Activated CD8-positive, alpha-beta memory T cell treated with anti-CD3 and anti-CD28 coated beads, Interleukin-2, amount 10 ng/mL, durations not matched to agents 7 days and 5 days (primary cell): ENCODE measurements around the gene FAM107B. TPM values are rescaled to one million over a fixed set of nuclear protein-coding genes. Genes with fewer than 3 reads are reported as not detected.

Experiments used
- ATAC-seq: fragments of 150-1000 bp; cut with Tn5 transposase; one replicate; pipeline ENCODE4 v1.10.0; 2021; ENCODE audit warnings: moderate library complexity
- CTCF ChIA-PET: fragments of 350-600 bp; sonication (Branson Sonifier 250); formaldehyde crosslinking; loops from one replicate; lab custom pipeline; 2021; ENCODE audit warnings: antibody characterized with exemption; lab: Charles Lee
- DNase-seq: peaks from one replicate; pipeline ENCODE4 v3.0.0-alpha.2; 2020
- H3K27ac Mint-ChIP-seq: one replicate; pipeline ENCODE4 v1.8.0; 2021; ENCODE audit warnings: mild to moderate bottlenecking, mixed read lengths
- H3K27me3 Mint-ChIP-seq: one replicate; pipeline ENCODE4 v1.8.0; 2021; ENCODE audit warnings: mixed read lengths
- H3K36me3 Mint-ChIP-seq: one replicate; pipeline ENCODE4 v1.8.0; 2021; ENCODE audit warnings: mild to moderate bottlenecking, mixed read lengths
- H3K4me1 Mint-ChIP-seq: one replicate; pipeline ENCODE4 v1.8.0; 2021; ENCODE audit warnings: mixed read lengths
- H3K4me3 Mint-ChIP-seq: one replicate; pipeline ENCODE4 v1.8.0; 2021; ENCODE audit warnings: mild to moderate bottlenecking, moderate library complexity, mixed read lengths
- H3K9me3 Mint-ChIP-seq: one replicate; pipeline ENCODE4 v1.8.0; 2022; ENCODE audit warnings: low read depth, mixed read lengths
- total RNA-seq, 2 experiments: library from RNA; stranded (reverse); gene quantifications; one replicate each; pipeline ENCODE4 v1.2.3, GENCODE V29; 2021

The FAM107B gene
- total RNA-seq, 2 experiments from 2014 or later = 114 to 208 TPM

DNA sequence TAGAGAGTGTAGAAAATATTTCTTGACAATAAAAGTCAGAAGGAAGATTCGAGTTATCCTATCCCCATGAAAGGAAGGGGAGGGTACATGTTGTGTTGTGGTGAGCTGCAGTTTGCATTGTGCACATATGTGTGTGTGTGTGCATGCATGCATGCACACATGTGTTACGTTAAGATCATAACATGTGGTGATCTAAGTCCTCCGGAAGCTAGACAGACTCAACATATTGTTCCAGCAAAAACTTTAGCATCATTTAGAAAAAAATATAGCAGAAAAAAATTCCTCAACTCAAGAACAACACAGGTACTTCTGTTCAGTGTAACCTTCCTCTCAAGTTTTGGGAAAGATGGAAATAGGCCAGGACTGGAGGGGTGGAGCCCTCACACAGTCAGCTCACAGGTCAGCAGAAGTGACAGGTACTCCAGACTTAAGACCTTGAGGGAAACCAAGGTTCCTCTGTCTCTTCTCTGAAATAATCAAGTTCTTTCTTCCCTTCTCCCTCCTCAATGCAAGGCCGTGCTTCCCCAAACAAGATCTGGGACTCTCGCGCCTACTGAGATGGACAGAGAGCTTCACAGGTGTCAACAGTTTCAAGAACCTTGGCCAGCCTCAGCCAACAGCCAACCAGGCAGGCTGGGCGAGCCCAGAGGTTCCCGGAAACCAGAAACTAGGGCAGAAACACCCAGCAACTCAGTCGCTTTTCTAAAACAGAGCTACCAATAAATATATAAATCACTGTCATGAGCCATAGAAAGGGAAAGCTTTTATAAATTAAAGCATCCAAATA is 205.2 kb downstream of the FAM107B start:
- peak overlapping the region; percentile 94 for H3K27ac Mint-ChIP-seq
- CTCF ChIA-PET = interaction anchor here (0.7 to 3.1 kb wide), 8 partner anchors 14 to 311 kb away, joined by 3 to 10 read pairs (median 3); partner anchors contain the start of gene SUV39H2

DNA sequence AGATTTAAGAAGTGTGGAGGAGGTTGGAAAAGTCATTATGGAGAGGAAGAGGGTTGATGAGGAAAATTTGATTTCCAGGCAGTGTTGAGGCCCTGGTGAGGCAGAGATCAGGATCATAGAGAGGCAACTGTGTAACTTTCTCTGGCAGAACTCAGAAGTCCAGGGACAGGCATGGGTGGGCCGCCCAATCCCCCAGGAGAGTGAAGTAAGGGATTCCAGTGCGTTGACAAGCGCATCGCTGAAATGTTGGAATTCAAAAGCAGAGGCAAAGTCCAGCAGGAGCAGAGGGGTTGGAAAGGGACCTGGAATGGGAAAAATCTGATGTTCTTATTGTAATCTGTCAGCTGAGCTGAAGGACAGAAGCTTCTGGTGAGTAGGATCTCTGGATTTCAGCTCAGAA is 207.3 kb downstream of the FAM107B start:
- H3K4me1 Mint-ChIP-seq = peaks cover 87% of the 10 kb centered on the region
- no peak overlapping the region for H3K4me3 Mint-ChIP-seq
- CTCF ChIA-PET = no interaction called here
- peaks cover 3% of the 10 kb centered on the region for H3K9me3 Mint-ChIP-seq
- no peak for DNase-seq
- ATAC-seq = no peak
- H3K27ac Mint-ChIP-seq = peak overlapping the region; percentile 33
- H3K36me3 Mint-ChIP-seq = peaks cover 52% of the 10 kb centered on the region
- H3K27me3 Mint-ChIP-seq = no peaks in the 10 kb centered on the region

More for the DNA sequence above, 205.2 kb downstream of the FAM107B start:
- H3K27me3 Mint-ChIP-seq = no peaks in the 10 kb centered on the region
- peak; percentile 69 for DNase-seq
- peak; percentile 45 for ATAC-seq
- H3K4me3 Mint-ChIP-seq = peak overlapping the region; percentile 73
- peaks cover 53% of the 10 kb centered on the region for H3K36me3 Mint-ChIP-seq
- H3K4me1 Mint-ChIP-seq = peaks cover 84% of the 10 kb centered on the region
- H3K9me3 Mint-ChIP-seq = peaks cover 3% of the 10 kb centered on the region

DNA sequence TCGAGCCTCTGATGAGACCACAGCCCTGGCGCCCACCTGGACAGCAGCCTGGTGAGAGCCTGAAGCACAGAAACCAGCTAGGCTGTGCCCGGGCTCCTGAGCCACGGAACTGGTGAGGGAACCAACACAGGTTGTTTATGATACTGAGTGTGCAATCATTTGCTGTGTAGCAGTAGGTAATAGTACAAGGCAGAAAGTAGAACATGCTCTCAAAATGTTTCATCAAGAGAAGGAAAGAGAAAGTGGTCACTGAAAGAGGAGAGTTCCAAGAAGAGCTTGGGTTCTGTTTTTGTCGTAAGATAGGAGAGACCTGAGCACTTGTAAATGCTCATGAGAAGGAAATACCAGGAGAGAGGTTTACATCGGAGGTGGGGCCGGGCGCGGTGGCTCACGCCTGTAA is 208.2 kb downstream of the FAM107B start:
- H3K27ac Mint-ChIP-seq = peak overlapping the region; percentile 39
- peaks cover 3% of the 10 kb centered on the region for H3K9me3 Mint-ChIP-seq
- no peaks in the 10 kb centered on the region for H3K27me3 Mint-ChIP-seq
- no peak for DNase-seq
- H3K36me3 Mint-ChIP-seq = peaks cover 52% of the 10 kb centered on the region
- no peak overlapping the region for H3K4me3 Mint-ChIP-seq
- no peak for ATAC-seq
- H3K4me1 Mint-ChIP-seq = peaks cover 87% of the 10 kb centered on the region
- CTCF ChIA-PET = interaction anchor here (1.0 to 1.2 kb wide), 2 partner anchors 24 to 30 kb away, joined by 4 read pairs; no protein-coding TSS in a partner anchor

- CTCF ChIA-PET = interaction anchor here (1.0 to 1.6 kb wide), 4 partner anchors 22 to 81 kb away, joined by 3 read pairs; no protein-coding TSS in a partner anchor
- H3K27ac Mint-ChIP-seq = peak overlapping the region; percentile 93
- H3K9me3 Mint-ChIP-seq = peaks cover 3% of the 10 kb centered on the region
- H3K36me3 Mint-ChIP-seq = peaks cover 50% of the 10 kb centered on the region
- H3K27me3 Mint-ChIP-seq = no peaks in the 10 kb centered on the region
- H3K4me3 Mint-ChIP-seq = no peak overlapping the region
- peaks cover 87% of the 10 kb centered on the region for H3K4me1 Mint-ChIP-seq
- DNase-seq (no peak), ATAC-seq (no peak)
These were observed 209.5 kb downstream of the FAM107B start for GRCh38 chr10:14565199-14565598.

DNA sequence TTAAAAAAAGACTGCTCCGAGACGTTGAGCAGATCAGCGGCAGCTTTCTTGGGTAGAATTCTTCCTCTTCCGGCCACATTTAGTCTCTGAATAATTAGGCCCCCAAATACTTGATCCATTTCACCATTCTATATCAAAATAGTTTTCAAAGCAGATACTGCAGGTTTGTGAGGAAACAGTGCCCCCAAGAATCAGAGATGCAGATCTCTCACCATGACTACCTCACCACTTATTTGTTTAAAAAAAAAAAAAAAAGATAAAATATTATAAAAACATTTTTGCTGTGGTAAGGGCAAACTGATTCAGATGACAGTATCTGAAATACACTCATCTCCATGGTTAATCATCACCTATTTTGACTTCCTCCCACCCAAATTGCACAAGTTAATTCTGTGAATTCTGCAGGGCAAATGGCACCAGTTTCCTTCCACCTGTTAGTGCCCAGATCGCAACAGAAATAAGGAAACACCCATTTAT is 210.4 kb downstream of the FAM107B start:
- Mint-ChIP-seq H3K27ac (peak overlapping the region; percentile 93), H3K27me3 (no peaks in the 10 kb centered on the region)

GRCh38 chr10:14563359-14563940 is 211.2 kb downstream of the FAM107B start:
- CTCF ChIA-PET = interaction anchor here (1.7 to 2.7 kb wide), 5 partner anchors 8 to 275 kb away, joined by 5 to 14 read pairs (median 10); partner anchors contain the start of genes CDNF, HSPA14 and MSANTD7
- peaks cover 3% of the 10 kb centered on the region for H3K9me3 Mint-ChIP-seq
- no peak for DNase-seq
- no peak for ATAC-seq
- peaks cover 86% of the 10 kb centered on the region for H3K4me1 Mint-ChIP-seq
- peaks cover 46% of the 10 kb centered on the region for H3K36me3 Mint-ChIP-seq
- H3K27me3 Mint-ChIP-seq = no peaks in the 10 kb centered on the region
- H3K27ac Mint-ChIP-seq = peak overlapping the region; percentile 93
- peak overlapping the region; percentile 69 for H3K4me3 Mint-ChIP-seq

More for the DNA sequence above, 210.4 kb downstream of the FAM107B start:
- H3K36me3 Mint-ChIP-seq = peaks cover 49% of the 10 kb centered on the region
- DNase-seq (no peak), ATAC-seq (peak; percentile 38)
- H3K9me3 Mint-ChIP-seq = peaks cover 3% of the 10 kb centered on the region
- CTCF ChIA-PET = interaction anchor here (1.0 to 1.6 kb wide), 3 partner anchors 21 to 81 kb away, joined by 3 read pairs; no protein-coding TSS in a partner anchor
- peaks cover 86% of the 10 kb centered on the region for H3K4me1 Mint-ChIP-seq
- H3K4me3 Mint-ChIP-seq = peak overlapping the region; percentile 69

GRCh38 chr10:14563076-14563336 is 211.7 kb downstream of the FAM107B start:
- Mint-ChIP-seq H3K27me3 (no peaks in the 10 kb centered on the region), H3K27ac (peak overlapping the region; percentile 93), H3K4me1 (peaks cover 87% of the 10 kb centered on the region), H3K36me3 (peaks cover 44% of the 10 kb centered on the region), H3K9me3 (peaks cover 3% of the 10 kb centered on the region), H3K4me3 (peak overlapping the region; percentile 59)
- DNase-seq (no peak), ATAC-seq (no peak)
- CTCF ChIA-PET = interaction anchor here (1.7 to 2.7 kb wide), 5 partner anchors 8 to 275 kb away, joined by 5 to 14 read pairs (median 10); partner anchors contain the start of genes CDNF, HSPA14 and MSANTD7

DNA sequence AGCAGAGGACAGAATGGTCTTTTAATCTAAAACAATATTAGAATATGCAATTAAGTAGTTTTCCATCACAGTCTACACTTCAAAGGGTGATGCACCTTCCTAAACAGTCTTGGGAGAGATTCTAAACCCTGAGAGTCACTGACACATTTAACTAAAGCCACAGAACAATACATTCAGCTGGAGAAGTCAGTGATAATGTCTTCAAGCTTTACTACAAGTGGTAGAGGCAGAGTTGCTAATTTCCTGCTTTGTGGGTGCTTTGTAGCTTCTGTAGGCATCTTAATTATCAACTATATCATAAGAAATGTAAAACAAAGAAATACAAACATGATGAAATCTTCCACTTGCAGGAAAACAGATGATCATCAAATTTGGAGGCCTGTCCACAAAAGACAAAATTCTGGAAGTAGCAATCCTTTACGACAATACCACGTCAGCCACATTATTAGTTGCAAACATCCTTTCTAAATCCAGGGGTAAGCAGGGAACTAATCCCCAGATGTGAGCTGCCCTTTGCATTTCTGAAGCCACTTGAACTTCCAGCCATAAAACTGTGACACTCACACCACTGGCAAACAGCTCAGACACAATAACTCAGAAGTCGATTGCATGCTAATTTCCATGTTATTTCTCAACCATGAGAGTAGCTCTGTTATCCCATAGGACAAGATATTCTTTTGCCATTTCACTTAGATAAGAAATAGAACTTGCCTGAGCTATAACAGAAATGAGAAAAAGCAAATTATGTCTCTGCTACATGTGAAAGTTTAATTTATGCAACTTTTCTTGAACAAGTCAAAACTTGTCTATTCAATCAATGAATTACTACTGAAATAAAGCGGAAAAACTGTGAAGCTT is 212.2 kb downstream of the FAM107B start:
- Mint-ChIP-seq H3K4me1 (peaks cover 89% of the 10 kb centered on the region), H3K27me3 (no peaks in the 10 kb centered on the region), H3K27ac (peak overlapping the region; percentile 89), H3K4me3 (peak overlapping the region; percentile 59), H3K9me3 (peaks cover 3% of the 10 kb centered on the region), H3K36me3 (peaks cover 40% of the 10 kb centered on the region)
- CTCF ChIA-PET = interaction anchor here (0.8 to 2.7 kb wide), 9 partner anchors 9 to 276 kb away, joined by 3 to 14 read pairs (median 5); partner anchors contain the start of genes CDNF, HSPA14 and MSANTD7
- no peak for DNase-seq
- peak; percentile 52 for ATAC-seq

DNA sequence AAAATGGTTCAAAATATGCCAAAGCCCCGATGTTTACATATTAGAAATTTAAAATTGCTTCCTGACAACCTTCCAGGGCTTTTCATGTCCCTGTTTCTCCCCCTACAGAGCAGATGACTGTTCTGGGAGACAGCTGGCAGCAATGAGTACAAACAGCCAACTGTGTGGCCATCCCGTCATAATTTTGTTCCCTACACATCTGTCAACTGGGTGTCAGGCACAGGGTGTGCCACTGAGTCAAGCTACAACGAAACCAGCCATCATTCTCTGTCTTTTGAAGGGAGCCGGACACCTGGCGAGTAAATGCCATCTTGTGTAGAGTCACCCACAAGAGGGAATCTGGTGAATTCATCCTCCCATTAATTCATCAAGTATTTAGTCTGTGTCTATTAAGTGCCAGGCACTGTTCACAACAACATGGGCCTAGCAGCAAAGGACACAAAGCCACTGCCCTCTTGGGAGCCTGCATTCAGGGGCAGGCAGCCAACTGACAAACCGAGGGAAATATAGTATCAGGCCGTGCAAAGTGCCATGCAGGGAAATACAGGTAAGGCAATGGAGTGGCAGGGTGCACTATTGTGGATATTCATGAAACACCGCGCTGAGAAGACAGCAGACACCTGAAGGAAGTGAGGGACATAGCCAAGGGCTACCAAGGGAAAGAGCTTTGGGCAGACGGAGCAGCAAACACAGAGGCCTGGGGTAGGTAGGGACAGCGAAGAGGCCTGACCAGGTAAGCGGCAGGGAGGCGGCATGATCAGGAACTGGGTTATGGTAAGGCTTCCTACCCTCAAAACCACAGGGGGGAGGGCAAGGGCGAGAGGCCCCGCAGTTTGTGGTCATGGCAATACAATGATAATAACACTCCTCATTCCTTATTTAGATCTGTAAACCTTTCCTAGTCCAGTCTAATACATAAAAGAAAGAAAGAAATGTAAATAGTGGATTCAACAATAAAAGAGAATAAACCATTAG is 213.6 kb downstream of the FAM107B start:
- no peaks in the 10 kb centered on the region for H3K27me3 Mint-ChIP-seq
- ATAC-seq (peak; percentile 31), DNase-seq (peak; percentile 69)
- peaks cover 2% of the 10 kb centered on the region for H3K9me3 Mint-ChIP-seq
- H3K36me3 Mint-ChIP-seq = peaks cover 28% of the 10 kb centered on the region
- peak overlapping the region; percentile 89 for H3K27ac Mint-ChIP-seq
- peak overlapping the region; percentile 59 for H3K4me3 Mint-ChIP-seq
- CTCF ChIA-PET = interaction anchor here (1.4 to 2.7 kb wide), 4 partner anchors 10 to 277 kb away, joined by 3 to 14 read pairs (median 10); partner anchors contain the start of genes CDNF, HSPA14 and MSANTD7
- H3K4me1 Mint-ChIP-seq = peaks cover 91% of the 10 kb centered on the region

DNA sequence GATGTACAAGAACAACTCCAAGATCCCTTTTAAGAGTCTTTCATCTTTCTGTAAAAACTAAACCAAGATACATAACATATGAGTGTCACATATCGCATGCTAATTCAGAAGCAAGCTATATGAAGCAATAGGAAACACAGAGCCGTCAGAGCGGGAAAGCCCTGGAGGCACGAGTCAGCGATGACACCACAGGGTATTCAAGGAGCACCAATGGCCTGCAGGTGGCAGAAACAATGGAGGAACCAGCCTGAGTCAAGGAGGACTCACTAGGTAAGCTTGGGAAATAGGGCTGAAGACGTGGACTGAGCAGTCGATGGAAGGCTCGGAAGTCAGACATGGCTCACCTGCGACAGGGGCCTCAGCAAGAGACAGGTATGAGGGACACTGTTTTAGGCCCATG is 214.4 kb downstream of the FAM107B start:
- ATAC-seq (peak; percentile 14), DNase-seq (peak; percentile 63)
- Mint-ChIP-seq H3K27me3 (no peaks in the 10 kb centered on the region), H3K27ac (peak overlapping the region; percentile 41), H3K4me1 (peaks cover 92% of the 10 kb centered on the region), H3K9me3 (no peaks in the 10 kb centered on the region), H3K36me3 (peaks cover 21% of the 10 kb centered on the region), H3K4me3 (no peak overlapping the region)
- CTCF ChIA-PET = no interaction called here

GRCh38 chr10:14558025-14558424 is 216.7 kb downstream of the FAM107B start:
- DNase-seq (no peak), ATAC-seq (no peak)
- Mint-ChIP-seq H3K4me3 (no peak overlapping the region), H3K27me3 (no peaks in the 10 kb centered on the region), H3K9me3 (no peaks in the 10 kb centered on the region), H3K4me1 (peaks cover 96% of the 10 kb centered on the region), H3K36me3 (peaks cover 18% of the 10 kb centered on the region), H3K27ac (no peak overlapping the region)
- CTCF ChIA-PET = interaction anchor here (1.0 to 3.1 kb wide), 5 partner anchors 8 to 59 kb away, joined by 3 to 9 read pairs (median 3); no protein-coding TSS in a partner anchor
